ENCODE measurements around the gene POC5. TPM values are rescaled to one million over a fixed set of nuclear protein-coding genes. Genes with fewer than 3 reads are reported as not detected.

The POC5 gene
- total RNA-seq, 1 experiment from 2014 or later: 14.8 TPM

DNA sequence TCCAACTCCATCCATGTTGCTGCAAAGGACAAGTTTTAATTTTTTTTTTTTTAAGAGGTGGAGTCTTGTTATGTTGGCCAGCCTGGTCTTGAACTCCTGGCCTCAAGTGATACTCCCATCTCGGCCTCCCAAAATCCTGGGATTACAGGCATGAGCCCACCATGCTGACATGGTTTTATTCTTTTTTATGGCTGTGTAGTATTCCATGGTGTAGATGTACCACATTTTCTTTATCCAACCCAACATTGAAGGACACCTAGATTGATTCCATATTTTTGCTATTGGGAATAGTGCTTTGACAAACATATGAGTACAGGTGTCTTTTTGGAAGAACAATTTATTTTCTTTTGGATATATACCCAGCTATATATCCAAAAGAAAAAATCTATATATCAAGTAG lies 6.1 kb upstream of the POC5 start:
- Histone ChIP-seq H3K27ac (ENCODE audit: low read depth, low read length) (no peak overlapping the region), H3K27me3 (ENCODE audit: insufficient read depth, low read length) (no peaks in the 10 kb centered on the region), H3K9me3 (ENCODE audit: control insufficient read depth in 1 of 2, insufficient read depth in 1 of 2, low read depth in 1 of 2, low read length in 2 of 2) (no peaks in the 10 kb centered on the region), H3K79me2 (ENCODE audit: insufficient read depth, low read length) (no peaks in the 10 kb centered on the region), H3K36me3 (ENCODE audit: control insufficient read depth in 1 of 2, insufficient read depth in 2 of 2, low read length in 2 of 2) (no peaks in the 10 kb centered on the region), H2AFZ (ENCODE audit: low read depth, low read length, poor library complexity, severe bottlenecking) (no peak overlapping the region), H3K4me2 (ENCODE audit: low read length) (no peak overlapping the region), H4K20me1 (ENCODE audit: insufficient read depth) (no peaks in the 10 kb centered on the region), H3K4me1 (ENCODE audit: control insufficient read depth in 1 of 2, insufficient read depth in 2 of 2, low read length in 2 of 2) (no peaks in the 10 kb centered on the region), H3K9me2 (ENCODE audit: insufficient read depth) (no peaks in the 10 kb centered on the region), H3K4me3 (replicated peaks in 1 of 2; ENCODE audit: low read depth in 1 of 2, low read length in 2 of 2) (no peak overlapping the region), H3K9ac (ENCODE audit: low read length) (no peak overlapping the region)
- TF ChIP-seq, protein P1, sequence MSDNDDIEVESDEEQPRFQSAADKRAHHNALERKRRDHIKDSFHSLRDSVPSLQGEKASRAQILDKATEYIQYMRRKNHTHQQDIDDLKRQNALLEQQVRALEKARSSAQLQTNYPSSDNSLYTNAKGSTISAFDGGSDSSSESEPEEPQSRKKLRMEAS (IDR thresholded peaks at IDR 0.05): no peak
- TF ChIP-seq CEBPB (IDR thresholded peaks at IDR 0.05; ENCODE audit: low read depth) (no peak), POLR2A (IDR thresholded peaks at IDR 0.05; ENCODE audit: borderline replicate concordance, extremely low read depth, insufficient read depth, insufficient read length) (no peak), ZNF274 (IDR thresholded peaks at IDR 0.05; ENCODE audit: low read depth, low read length) (no peak), CBX3 (IDR thresholded peaks at IDR 0.05; ENCODE audit: low read depth) (no peak), YY1 (IDR thresholded peaks at IDR 0.05; ENCODE audit: extremely low read depth, insufficient replicate concordance, low read depth, low read length) (no peak), JUND (IDR thresholded peaks at IDR 0.05) (no peak), ZFX (IDR thresholded peaks at IDR 0.05) (no peak), FOSL1 (IDR thresholded peaks at IDR 0.05; ENCODE audit: low read depth) (no peak), RAD21 (IDR thresholded peaks at IDR 0.05; ENCODE audit: low read depth) (no peak), POLR2AphosphoS5 (IDR thresholded peaks at IDR 0.05; ENCODE audit: low read depth, low read length) (no peak), EZH2 (IDR thresholded peaks at IDR 0.05) (no peak), EZH2phosphoT487 (IDR thresholded peaks at IDR 0.05; ENCODE audit: borderline replicate concordance) (no peak), ELF1 (IDR thresholded peaks at IDR 0.05; ENCODE audit: borderline replicate concordance, low read depth) (no peak), EGR1 (IDR thresholded peaks at IDR 0.05; ENCODE audit: low read depth) (no peak), SIN3A (IDR thresholded peaks at IDR 0.05; ENCODE audit: low read depth) (no peak)
- TF ChIP-seq, protein P2, sequence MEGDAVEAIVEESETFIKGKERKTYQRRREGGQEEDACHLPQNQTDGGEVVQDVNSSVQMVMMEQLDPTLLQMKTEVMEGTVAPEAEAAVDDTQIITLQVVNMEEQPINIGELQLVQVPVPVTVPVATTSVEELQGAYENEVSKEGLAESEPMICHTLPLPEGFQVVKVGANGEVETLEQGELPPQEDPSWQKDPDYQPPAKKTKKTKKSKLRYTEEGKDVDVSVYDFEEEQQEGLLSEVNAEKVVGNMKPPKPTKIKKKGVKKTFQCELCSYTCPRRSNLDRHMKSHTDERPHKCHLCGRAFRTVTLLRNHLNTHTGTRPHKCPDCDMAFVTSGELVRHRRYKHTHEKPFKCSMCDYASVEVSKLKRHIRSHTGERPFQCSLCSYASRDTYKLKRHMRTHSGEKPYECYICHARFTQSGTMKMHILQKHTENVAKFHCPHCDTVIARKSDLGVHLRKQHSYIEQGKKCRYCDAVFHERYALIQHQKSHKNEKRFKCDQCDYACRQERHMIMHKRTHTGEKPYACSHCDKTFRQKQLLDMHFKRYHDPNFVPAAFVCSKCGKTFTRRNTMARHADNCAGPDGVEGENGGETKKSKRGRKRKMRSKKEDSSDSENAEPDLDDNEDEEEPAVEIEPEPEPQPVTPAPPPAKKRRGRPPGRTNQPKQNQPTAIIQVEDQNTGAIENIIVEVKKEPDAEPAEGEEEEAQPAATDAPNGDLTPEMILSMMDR (IDR thresholded peaks at IDR 0.05 in 2 of 3, conservative IDR thresholded peaks at IDR 0.05 in 1 of 3; ENCODE audit: borderline replicate concordance in 1 of 3, insufficient read depth in 1 of 3, low read depth in 2 of 3, low read length in 2 of 3): no peak
- TF ChIP-seq, protein P3, sequence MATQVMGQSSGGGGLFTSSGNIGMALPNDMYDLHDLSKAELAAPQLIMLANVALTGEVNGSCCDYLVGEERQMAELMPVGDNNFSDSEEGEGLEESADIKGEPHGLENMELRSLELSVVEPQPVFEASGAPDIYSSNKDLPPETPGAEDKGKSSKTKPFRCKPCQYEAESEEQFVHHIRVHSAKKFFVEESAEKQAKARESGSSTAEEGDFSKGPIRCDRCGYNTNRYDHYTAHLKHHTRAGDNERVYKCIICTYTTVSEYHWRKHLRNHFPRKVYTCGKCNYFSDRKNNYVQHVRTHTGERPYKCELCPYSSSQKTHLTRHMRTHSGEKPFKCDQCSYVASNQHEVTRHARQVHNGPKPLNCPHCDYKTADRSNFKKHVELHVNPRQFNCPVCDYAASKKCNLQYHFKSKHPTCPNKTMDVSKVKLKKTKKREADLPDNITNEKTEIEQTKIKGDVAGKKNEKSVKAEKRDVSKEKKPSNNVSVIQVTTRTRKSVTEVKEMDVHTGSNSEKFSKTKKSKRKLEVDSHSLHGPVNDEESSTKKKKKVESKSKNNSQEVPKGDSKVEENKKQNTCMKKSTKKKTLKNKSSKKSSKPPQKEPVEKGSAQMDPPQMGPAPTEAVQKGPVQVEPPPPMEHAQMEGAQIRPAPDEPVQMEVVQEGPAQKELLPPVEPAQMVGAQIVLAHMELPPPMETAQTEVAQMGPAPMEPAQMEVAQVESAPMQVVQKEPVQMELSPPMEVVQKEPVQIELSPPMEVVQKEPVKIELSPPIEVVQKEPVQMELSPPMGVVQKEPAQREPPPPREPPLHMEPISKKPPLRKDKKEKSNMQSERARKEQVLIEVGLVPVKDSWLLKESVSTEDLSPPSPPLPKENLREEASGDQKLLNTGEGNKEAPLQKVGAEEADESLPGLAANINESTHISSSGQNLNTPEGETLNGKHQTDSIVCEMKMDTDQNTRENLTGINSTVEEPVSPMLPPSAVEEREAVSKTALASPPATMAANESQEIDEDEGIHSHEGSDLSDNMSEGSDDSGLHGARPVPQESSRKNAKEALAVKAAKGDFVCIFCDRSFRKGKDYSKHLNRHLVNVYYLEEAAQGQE (IDR thresholded peaks at IDR 0.05; ENCODE audit: low read depth): no peak
- no TSS peak for BruUV-seq (replicated peaks)
- intact Hi-C loops (cut with micrococcal nuclease): no loop called here
- ChIA-PET RAD21 (ENCODE audit: low non-redundant PET in 1 of 2, low total read pairs in 2 of 2, uncharacterized antibody in 2 of 2, unreplicated experiment in 2 of 2) (no interaction called here), CTCF (no interaction called here), POLR2A (no interaction called here)
- no peak for DNase-seq (ENCODE audit: low read depth, low spot score)
- no peak for ATAC-seq
